Progenitor cell of endocrine pancreas (in vitro differentiated cells): ENCODE data around the gene INTS4. TPM values are rescaled to one million over a fixed set of nuclear protein-coding genes. Genes with fewer than 3 reads are reported as not detected.
"Not testable (repeated sequence)": the region's sequence is repeated elsewhere in the genome, so short reads cannot be mapped to it uniquely, and the experiment has no call there.

Source experiments
- DNase-seq: peaks from one replicate; pipeline ENCODE4 v3.0.0; 2021; ENCODE audit warnings: low spot score; ENCODE audit not compliant: unreplicated experiment
- H3K27ac Mint-ChIP-seq: 2 replicates; pipeline ENCODE4 v1.8.0; 2021; ENCODE audit warnings: mild to moderate bottlenecking, moderate library complexity, mixed read lengths
- H3K27me3 Mint-ChIP-seq: 2 replicates; pipeline ENCODE4 v1.8.0; 2021; ENCODE audit warnings: mixed read lengths
- H3K36me3 Mint-ChIP-seq: 2 replicates; pipeline ENCODE4 v1.8.0; 2022; ENCODE audit warnings: mixed read lengths; ENCODE audit not compliant: insufficient read depth
- H3K4me1 Mint-ChIP-seq: 2 replicates; pipeline ENCODE4 v1.8.0; 2021; ENCODE audit warnings: low read depth, mixed read lengths
- H3K4me3 Mint-ChIP-seq: 2 replicates; pipeline ENCODE4 v1.8.0; 2021; ENCODE audit warnings: low read depth, mild to moderate bottlenecking, moderate library complexity, mixed read lengths
- H3K9me3 Mint-ChIP-seq: 2 replicates; pipeline ENCODE4 v1.8.0; 2021; ENCODE audit warnings: low read depth, mixed read lengths
- CTCF ChIP-seq: fragments of 200-600 bp; sonication (generic); IDR thresholded peaks from one replicate; pipeline ENCODE4 v1.5.0; 2021; ENCODE audit warnings: antibody characterized with exemption, mild to moderate bottlenecking; ENCODE audit not compliant: unreplicated experiment
- total RNA-seq: library from RNA; stranded (reverse); gene quantifications from 2 replicates; pipeline ENCODE4 v1.2.1, GENCODE V29; 2021

INTS4 gene
- total RNA-seq, 1 donor from 2014 or later = 52.5 TPM

- H3K27me3 Mint-ChIP-seq, H3K4me3 Mint-ChIP-seq, H3K27ac Mint-ChIP-seq, H3K9me3 Mint-ChIP-seq, H3K4me1 Mint-ChIP-seq, DNase-seq: not testable (repeated sequence)
- peaks cover 39% of the 10 kb centered on the region for H3K36me3 Mint-ChIP-seq
Measured at GRCh38 chr11:77889045-77889444, 105.4 kb downstream of the INTS4 start.

GRCh38 chr11:77886401-77886800 lies 108.1 kb downstream of the INTS4 start:
- no peak for DNase-seq
- Mint-ChIP-seq H3K27me3 (no peaks in the 10 kb centered on the region), H3K36me3 (peaks cover 35% of the 10 kb centered on the region), H3K4me3 (no peak overlapping the region), H3K9me3 (no peaks in the 10 kb centered on the region), H3K4me1 (no peaks in the 10 kb centered on the region), H3K27ac (no peak overlapping the region)
- no peak for TF ChIP-seq CTCF

- DNase-seq = no peak
- no peak overlapping the region for H3K27ac Mint-ChIP-seq
- H3K27me3 Mint-ChIP-seq = no peaks in the 10 kb centered on the region
- no peak overlapping the region for H3K4me3 Mint-ChIP-seq
- H3K4me1 Mint-ChIP-seq = no peaks in the 10 kb centered on the region
- no peaks in the 10 kb centered on the region for H3K9me3 Mint-ChIP-seq
- TF ChIP-seq CTCF = no peak
- peaks cover 26% of the 10 kb centered on the region for H3K36me3 Mint-ChIP-seq
Measured at GRCh38 chr11:77884829-77885190, 109.7 kb downstream of the INTS4 start.

GRCh38 chr11:77884186-77884828 lies 110.2 kb downstream of the INTS4 start:
- Mint-ChIP-seq H3K4me1 (no peaks in the 10 kb centered on the region), H3K27ac (no peak overlapping the region), H3K9me3 (no peaks in the 10 kb centered on the region), H3K27me3 (no peaks in the 10 kb centered on the region), H3K4me3 (no peak overlapping the region), H3K36me3 (peaks cover 24% of the 10 kb centered on the region)
- no peak for DNase-seq
- no peak for TF ChIP-seq CTCF

- DNase-seq = no peak
- Mint-ChIP-seq H3K9me3 (no peaks in the 10 kb centered on the region), H3K4me3 (no peak overlapping the region), H3K27me3 (no peaks in the 10 kb centered on the region), H3K36me3 (peaks cover 22% of the 10 kb centered on the region), H3K27ac (no peak overlapping the region), H3K4me1 (no peaks in the 10 kb centered on the region)
- no peak for TF ChIP-seq CTCF
Measured at GRCh38 chr11:77883775-77884174, 110.7 kb downstream of the INTS4 start.

GRCh38 chr11:77882396-77882795 lies 112.1 kb downstream of the INTS4 start:
- no peak for DNase-seq
- H3K27me3 Mint-ChIP-seq = no peaks in the 10 kb centered on the region
- no peak overlapping the region for H3K27ac Mint-ChIP-seq
- peaks cover 16% of the 10 kb centered on the region for H3K36me3 Mint-ChIP-seq
- no peak overlapping the region for H3K4me3 Mint-ChIP-seq
- H3K9me3 Mint-ChIP-seq = no peaks in the 10 kb centered on the region
- TF ChIP-seq CTCF = no peak
- no peaks in the 10 kb centered on the region for H3K4me1 Mint-ChIP-seq
